Activated naive CD8-positive, alpha-beta T cell treated with anti-CD3 and anti-CD28 coated beads, Interleukin-2, amount 50 U/mL, for 24 hours (primary cell): ENCODE measurements around the gene POM121C.
"Not testable (repeated sequence)": the region's sequence is repeated elsewhere in the genome, so short reads cannot be mapped to it uniquely, and the experiment has no call there.

Source experiments
- ATAC-seq: fragments of 150-1000 bp; cut with Tn5 transposase; one replicate; pipeline ENCODE4 v1.10.0; 2021
- DNase-seq: peaks from one replicate; pipeline ENCODE4 v3.0.0; 2021
- H3K27ac Mint-ChIP-seq: one replicate; pipeline ENCODE4 v1.8.0; 2021; ENCODE audit warnings: mild to moderate bottlenecking, mixed read lengths
- H3K27me3 Mint-ChIP-seq: one replicate; pipeline ENCODE4 v1.8.0; 2021; ENCODE audit warnings: mixed read lengths
- H3K36me3 Mint-ChIP-seq: one replicate; pipeline ENCODE4 v1.8.0; 2021; ENCODE audit warnings: low read depth, mixed read lengths
- H3K4me1 Mint-ChIP-seq: one replicate; pipeline ENCODE4 v1.8.0; 2021; ENCODE audit warnings: mixed read lengths
- H3K4me3 Mint-ChIP-seq: one replicate; pipeline ENCODE4 v1.8.0; 2021; ENCODE audit warnings: mild to moderate bottlenecking, moderate library complexity, mixed read lengths
- H3K9me3 Mint-ChIP-seq: one replicate; pipeline ENCODE4 v1.8.0; 2021; ENCODE audit warnings: mixed read lengths

The POM121C gene

DNA sequence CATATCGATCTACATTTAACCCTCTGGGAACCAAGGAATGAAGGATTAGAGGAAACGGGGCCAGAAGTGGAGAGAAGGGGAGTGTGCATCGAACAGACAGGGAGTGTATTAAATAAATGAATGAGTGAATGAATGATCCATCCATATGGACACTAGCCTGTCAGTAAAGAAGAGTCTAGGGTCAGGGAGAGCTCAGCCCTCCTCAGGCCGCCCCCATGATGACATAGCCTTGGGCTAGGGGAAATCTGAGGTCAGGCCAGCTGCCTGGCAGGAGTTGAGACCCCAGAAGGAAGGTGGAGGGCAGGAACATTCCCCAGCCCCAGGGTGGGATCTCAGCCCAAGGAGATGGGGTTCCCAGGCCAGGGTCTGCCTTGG, 112.0 kb downstream of the POM121C start:
- not testable (repeated sequence) for H3K27ac Mint-ChIP-seq, DNase-seq, H3K9me3 Mint-ChIP-seq, H3K27me3 Mint-ChIP-seq, ATAC-seq, H3K4me3 Mint-ChIP-seq, H3K36me3 Mint-ChIP-seq, H3K4me1 Mint-ChIP-seq

DNA sequence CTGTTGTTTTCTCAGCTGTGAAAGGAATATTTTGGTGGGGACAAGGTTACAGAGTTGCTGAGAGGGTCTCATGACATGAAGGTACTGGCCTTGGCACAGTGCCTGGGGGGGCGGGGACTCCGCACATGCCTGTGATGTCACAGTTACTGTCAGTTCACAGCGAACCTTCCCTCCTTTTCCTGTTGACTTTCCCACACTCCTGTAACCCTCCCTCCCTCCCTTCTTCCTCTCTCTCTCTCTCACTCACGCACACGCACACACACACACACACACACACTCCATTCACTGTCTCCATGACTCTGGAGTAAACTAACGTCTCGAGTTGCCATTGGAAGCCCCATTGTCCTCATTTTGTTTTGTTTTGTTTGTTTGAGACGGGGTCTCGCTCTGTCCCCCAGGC, 118.8 kb downstream of the POM121C start:
- H3K36me3 Mint-ChIP-seq, H3K4me3 Mint-ChIP-seq, H3K9me3 Mint-ChIP-seq, H3K27ac Mint-ChIP-seq, H3K4me1 Mint-ChIP-seq, DNase-seq, H3K27me3 Mint-ChIP-seq, ATAC-seq: not testable (repeated sequence)
